Coronary artery (tissue), 2 donors: ENCODE measurements around the gene APC2.

Experiments used
- DNase-seq: peaks from one replicate; pipeline ENCODE4 v3.0.0-alpha.2; 2017; ENCODE audit warnings: low spot score
- H3K27ac ChIP-seq, 2 donors: fragments of 200-600 bp; sonication (generic); one replicate each; pipeline ENCODE4 v1.5.1; 2016 to 2019
- H3K4me3 ChIP-seq: fragments of 200-600 bp; sonication (generic); 2 replicates; pipeline ENCODE4 v1.5.1; 2016; ENCODE audit warnings: mild to moderate bottlenecking, moderate library complexity
- CTCF ChIP-seq: fragments of 200-600 bp; sonication (generic); IDR thresholded peaks from one replicate; pipeline ENCODE4 v1.5.1; 2019; ENCODE audit warnings: antibody characterized with exemption

The APC2 gene

GRCh38 chr19:1481224-1481892, 31.4 kb downstream of the APC2 start:
- no peak for TF ChIP-seq CTCF
- DNase-seq = no peak
- Histone ChIP-seq H3K4me3 (no peak overlapping the region), H3K27ac (no peak overlapping the region)

GRCh38 chr19:1481893-1482360, 32.0 kb downstream of the APC2 start:
- Histone ChIP-seq H3K27ac (no peak overlapping the region), H3K4me3 (no peak overlapping the region)
- no peak for TF ChIP-seq CTCF
- DNase-seq = no peak

- no peak for TF ChIP-seq CTCF
- no peak overlapping the region for H3K4me3 ChIP-seq
- DNase-seq = no peak
- H3K27ac ChIP-seq = no peak overlapping the region
Measured at GRCh38 chr19:1482361-1483130, 32.6 kb downstream of the APC2 start.

GRCh38 chr19:1483131-1483978, 33.4 kb downstream of the APC2 start:
- TF ChIP-seq CTCF = no peak
- H3K27ac ChIP-seq = no peak overlapping the region
- no peak for DNase-seq
- H3K4me3 ChIP-seq = no peak overlapping the region

- Histone ChIP-seq H3K4me3 (no peak overlapping the region), H3K27ac (no peak overlapping the region)
- no peak for DNase-seq
- no peak for TF ChIP-seq CTCF
Measured at GRCh38 chr19:1483979-1484428, 34.1 kb downstream of the APC2 start.

- no peak overlapping the region for H3K27ac ChIP-seq
- TF ChIP-seq CTCF = no peak
Measured at GRCh38 chr19:1486720-1487575, 37.0 kb downstream of the APC2 start.

More at GRCh38 chr19:1486720-1487575, 37.0 kb downstream of the APC2 start:
- DNase-seq = no peak
- no peak overlapping the region for H3K4me3 ChIP-seq
